GM12878 (cell line): ENCODE measurements around the gene MSI2. TPM values are rescaled to one million over a fixed set of nuclear protein-coding genes. Genes with fewer than 3 reads are reported as not detected.

Source experiments
- CBX5 ChIP-seq: sonication (generic); IDR thresholded peaks from 2 replicates; pipeline ENCODE4 v1.6.1; 2016; ENCODE audit warnings: low read depth, moderate library complexity, mild to moderate bottlenecking, inconsistent platforms
- ELK1 ChIP-seq: IDR thresholded peaks from 2 replicates; pipeline ENCODE4 v1.6.1; 2012; ENCODE audit warnings: low read depth, low read length, improper control_type of control experiment
- PKNOX1 ChIP-seq: fragments of 450-650 bp; IDR thresholded peaks from 2 replicates; pipeline ENCODE4 v1.6.1; 2016; ENCODE audit warnings: mild to moderate bottlenecking
- POLR2A ChIP-seq: IDR thresholded peaks from 2 replicates; pipeline ENCODE4 v1.6.1; 2011; ENCODE audit warnings: low read depth, mild to moderate bottlenecking, low read length
- POU2F2 ChIP-seq: IDR thresholded peaks from 3 replicates; pipeline ENCODE4 v1.6.1; 2011; ENCODE audit warnings: low read depth, mild to moderate bottlenecking, low read length, borderline replicate concordance
- SMAD1 ChIP-seq: fragments of 450-650 bp; IDR thresholded peaks from 2 replicates; pipeline ENCODE4 v1.6.1; 2018; ENCODE audit warnings: mild to moderate bottlenecking, low read depth; ENCODE audit not compliant: partially characterized antibody
- SMAD5 ChIP-seq: IDR thresholded peaks from 2 replicates; pipeline ENCODE4 v1.6.1; 2016; ENCODE audit warnings: antibody characterized with exemption, low read depth
- SRF ChIP-seq, 2 experiments: IDR thresholded peaks; 2 replicates each; pipeline ENCODE4 v1.6.1; 2011; ENCODE audit warnings: low read depth in 2 of 2, low read length in 2 of 2, mild to moderate bottlenecking in 1 of 2, moderate library complexity in 1 of 2
- TAF1 ChIP-seq: IDR thresholded peaks from 2 replicates; pipeline ENCODE4 v1.6.1; 2011; ENCODE audit warnings: mild to moderate bottlenecking, low read depth, low read length, borderline replicate concordance
- TCF12 ChIP-seq: IDR thresholded peaks from 2 replicates; pipeline ENCODE4 v1.6.1; 2011; ENCODE audit warnings: low read depth, mild to moderate bottlenecking, low read length
- USF1 ChIP-seq: IDR thresholded peaks from 2 replicates; pipeline ENCODE4 v1.6.1; 2011; ENCODE audit warnings: borderline replicate concordance, low read depth, mild to moderate bottlenecking, moderate library complexity, mixed read lengths, low read length; ENCODE audit not compliant: insufficient read depth; ENCODE audit errors: extremely low read length
- ZNF687 ChIP-seq: fragments of 450-650 bp; IDR thresholded peaks from 2 replicates; pipeline ENCODE4 v1.6.1; 2017; ENCODE audit warnings: mild to moderate bottlenecking, moderate library complexity
- polyA plus RNA-seq, 11 experiments: library from polyadenylated mRNA; depleted of rRNA in 4 of 11; unstranded in 6 of 11; stranded (reverse) in 5 of 11; fragments of >200 nt; fragmentation: Nextera tagmentation in 4 of 11; fragmentation: Illumina TruSeq in 1 of 11; extraction: Ambion mirVana in 4 of 11; extraction: Trizol in 1 of 11; gene quantifications; 1 replicate in 1 of 11; 2 replicates in 10 of 11; pipeline versions ENCODE4 v1.2.1 to v1.2.3, GENCODE V29; 2011 to 2016; ENCODE audit warnings: inconsistent platforms in 2 of 11, missing spikeins in 2 of 11, low read depth in 1 of 11
- total RNA-seq, 4 experiments: library from RNA; depleted of rRNA in 3 of 4; stranded (reverse); fragments of >200 nt in 3 of 4; fragmentation: Illumina TruSeq in 1 of 4; extraction: Trizol in 1 of 4; gene quantifications; 2 replicates each; pipeline versions ENCODE4 v1.2.1 to v1.2.3, GENCODE V29; 2013 to 2021

Gene MSI2
- total and polyA plus RNA-seq, 10 of the 15 experiments (the other 5 are each of a cell fraction or from before 2014, with no cell fraction given), result 6.1 to 76.1 (median 42.0) TPM

- TF ChIP-seq ELK1 (no peak), POU2F2 (no peak), CBX5 (no peak), SMAD1 (no peak), TCF12 (no peak), ZNF687 (no peak), PKNOX1 (no peak), SMAD5 (no peak), USF1 (no peak), POLR2A (no peak), TAF1 (no peak), SRF (IDR thresholded peaks at IDR 0.05; ENCODE audit: low read depth in 2 of 2, low read length in 2 of 2) (no peak)
Measured at GRCh38 chr17:57296231-57296630, 39.9 kb downstream of the MSI2 start (continued).
